ENCODE measurements around the gene OVOL3.
A peak's percentile ranks its signal among the peaks of the same experiment; 100 is the strongest.

DNA sequence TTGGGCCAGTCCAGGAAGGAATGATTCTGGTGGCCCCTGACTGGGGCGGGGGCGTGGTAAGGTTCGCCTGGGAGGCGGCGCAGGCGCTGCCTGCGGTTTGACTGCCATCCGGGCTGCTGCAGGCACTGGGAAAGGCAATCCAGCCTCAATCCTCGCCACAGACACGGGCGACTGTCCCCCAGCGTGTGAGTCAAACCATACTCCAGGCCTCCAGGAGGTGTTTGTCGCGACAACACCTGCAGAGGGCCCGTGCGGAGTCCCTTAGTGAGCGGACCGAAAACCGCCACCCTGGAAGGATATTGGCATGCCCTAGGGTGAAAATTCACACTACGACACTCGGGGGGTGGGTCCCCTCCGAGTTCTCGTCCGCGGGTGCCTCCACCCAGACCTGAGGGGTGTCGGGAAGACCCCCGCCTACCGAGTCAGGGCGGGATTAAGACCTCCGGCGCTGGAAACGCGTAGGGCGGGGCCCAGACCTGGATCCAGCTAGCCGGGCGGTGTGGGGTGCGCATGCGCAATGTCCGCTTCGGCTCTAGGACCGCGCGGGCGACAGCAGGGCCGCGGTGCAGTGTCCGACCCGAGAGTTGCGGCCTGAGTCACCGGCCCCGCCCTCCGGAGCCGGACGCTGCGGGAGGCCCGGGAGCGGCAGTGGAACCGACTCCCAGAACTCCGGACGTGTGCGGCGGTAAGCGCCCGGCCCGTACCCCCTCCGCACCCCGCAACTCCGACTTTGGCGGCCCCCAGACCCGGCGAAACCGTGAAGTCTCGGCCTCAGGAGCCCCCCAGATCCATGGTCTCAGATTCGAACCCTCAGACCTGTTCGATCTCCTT, 28.7 kb downstream of the OVOL3 start, which contains the start of gene CAPNS1:
- TF ChIP-seq, protein P1, sequence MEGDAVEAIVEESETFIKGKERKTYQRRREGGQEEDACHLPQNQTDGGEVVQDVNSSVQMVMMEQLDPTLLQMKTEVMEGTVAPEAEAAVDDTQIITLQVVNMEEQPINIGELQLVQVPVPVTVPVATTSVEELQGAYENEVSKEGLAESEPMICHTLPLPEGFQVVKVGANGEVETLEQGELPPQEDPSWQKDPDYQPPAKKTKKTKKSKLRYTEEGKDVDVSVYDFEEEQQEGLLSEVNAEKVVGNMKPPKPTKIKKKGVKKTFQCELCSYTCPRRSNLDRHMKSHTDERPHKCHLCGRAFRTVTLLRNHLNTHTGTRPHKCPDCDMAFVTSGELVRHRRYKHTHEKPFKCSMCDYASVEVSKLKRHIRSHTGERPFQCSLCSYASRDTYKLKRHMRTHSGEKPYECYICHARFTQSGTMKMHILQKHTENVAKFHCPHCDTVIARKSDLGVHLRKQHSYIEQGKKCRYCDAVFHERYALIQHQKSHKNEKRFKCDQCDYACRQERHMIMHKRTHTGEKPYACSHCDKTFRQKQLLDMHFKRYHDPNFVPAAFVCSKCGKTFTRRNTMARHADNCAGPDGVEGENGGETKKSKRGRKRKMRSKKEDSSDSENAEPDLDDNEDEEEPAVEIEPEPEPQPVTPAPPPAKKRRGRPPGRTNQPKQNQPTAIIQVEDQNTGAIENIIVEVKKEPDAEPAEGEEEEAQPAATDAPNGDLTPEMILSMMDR (IDR thresholded peaks at IDR 0.05): peak in 2 of 3 experiments; percentile 5 to 24
- TF ChIP-seq EP300 (IDR thresholded peaks at IDR 0.05): no peak
- peak; percentile 96 for TF ChIP-seq POLR2A (IDR thresholded peaks at IDR 0.05; ENCODE audit: low read depth)
- peak; percentile 98 to 99 for TF ChIP-seq POLR2AphosphoS5 (IDR thresholded peaks at IDR 0.05)
